Measurements from ENCODE around the gene GABARAPL2.

GRCh38 chr16:75584108-75584507 is 17.9 kb downstream of the GABARAPL2 start:
- no peak for TF ChIP-seq CTCF (IDR thresholded peaks at IDR 0.05; ENCODE audit: poor library complexity)
- no peak for TF ChIP-seq EZH2 (IDR thresholded peaks at IDR 0.05; ENCODE audit: borderline replicate concordance)
